ENCODE measurements around the gene RNF157.
"Not testable (repeated sequence)": the region's sequence is repeated elsewhere in the genome, so short reads cannot be mapped to it uniquely, and the experiment has no call there.

Gene RNF157

DNA sequence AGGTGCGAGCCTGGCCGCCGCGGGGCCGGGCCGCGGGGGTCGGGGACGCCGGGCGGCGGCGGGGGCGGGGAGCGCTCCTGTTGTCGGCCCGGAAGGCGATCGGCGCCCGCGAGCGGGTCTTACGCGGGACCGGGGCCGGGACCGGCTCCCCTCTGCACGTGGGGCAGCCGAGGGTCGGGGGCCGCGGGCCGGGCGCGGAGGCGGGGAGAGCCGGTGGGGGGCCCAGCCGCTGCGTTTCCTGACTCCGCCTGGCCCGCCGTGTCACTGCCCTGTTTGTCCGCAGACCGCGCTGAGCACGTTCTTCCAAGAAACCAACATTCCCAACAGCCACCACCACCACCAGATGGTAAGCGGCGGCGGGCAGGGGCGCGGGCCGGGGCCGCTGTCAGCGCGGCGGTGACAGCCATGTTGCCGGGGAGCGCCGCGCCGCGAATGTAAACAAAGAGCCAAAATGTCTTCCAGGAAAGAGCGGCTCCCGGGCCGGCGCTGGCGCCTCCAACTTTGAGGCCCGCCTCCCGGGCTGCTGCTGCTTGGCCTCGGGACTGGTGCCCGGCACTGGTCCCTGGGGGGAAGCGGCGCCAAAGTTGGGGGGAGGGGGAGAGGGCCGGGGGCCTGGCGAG lies 25.4 kb upstream of the RNF157 start:
- Mint-ChIP-seq H3K36me3 (ENCODE audit: low read depth) (peaks cover 37% of the 10 kb centered on the region), H3K4me1 (ENCODE audit: low read depth) (peaks cover 54% of the 10 kb centered on the region), H3K27ac (peak overlapping the region; percentile 87), H3K9me3 (no peaks in the 10 kb centered on the region), H3K4me3 (peak overlapping the region; percentile 94), H3K27me3 (ENCODE audit: low read depth) (no peaks in the 10 kb centered on the region)
- DNase-seq (ENCODE audit: low spot score) = peak; percentile 60

DNA sequence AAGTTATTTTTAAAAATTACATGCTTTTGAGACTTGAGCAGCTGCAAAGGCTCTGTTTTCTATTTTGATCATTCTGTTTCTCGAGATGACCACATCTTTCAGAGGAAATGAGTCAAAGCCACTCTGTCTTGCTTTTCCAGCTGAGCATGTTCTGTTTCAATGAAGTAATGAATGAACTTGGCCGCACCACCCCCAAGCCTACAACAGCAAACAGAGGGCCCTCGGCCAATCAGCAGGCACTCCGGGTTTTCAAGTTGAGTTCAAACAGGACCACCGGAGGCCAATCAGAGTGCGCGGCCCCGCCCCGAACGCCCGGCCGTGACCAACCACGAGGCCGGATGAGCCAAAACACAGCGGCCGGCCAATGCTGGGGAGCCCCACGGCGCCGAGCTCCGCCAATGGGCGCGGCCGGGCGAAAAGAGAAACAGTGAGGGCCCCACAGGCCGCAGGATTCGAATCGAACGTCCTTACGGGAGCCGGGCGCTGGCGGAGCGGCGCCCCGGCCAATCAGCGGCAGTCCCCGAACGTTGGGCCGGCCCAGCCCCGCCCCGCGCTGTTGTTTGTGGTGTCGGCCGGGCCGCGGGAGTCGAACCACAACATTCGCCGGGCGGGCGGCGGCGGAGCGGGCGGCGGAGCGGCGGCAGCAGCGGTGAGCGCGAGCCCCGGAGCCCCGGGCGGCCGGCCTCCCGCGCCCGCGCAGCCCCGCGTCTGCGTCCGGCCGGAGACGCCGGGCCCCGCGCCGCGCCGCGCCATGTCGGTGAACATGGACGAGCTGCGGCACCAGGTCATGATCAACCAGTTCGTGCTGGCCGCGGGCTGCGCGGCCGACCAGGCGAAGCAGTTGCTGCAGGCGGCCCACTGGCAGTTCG lies 24.7 kb upstream of the RNF157 start, which contains the start of gene UBALD2:
Gene UBALD2, plus strand, starts transcription at position 594 of the 869 bp plus-strand sequence. Its CDS starts 158 bp downstream, at position 752.
- peak; percentile 100 for DNase-seq (ENCODE audit: low spot score)
- H3K36me3 Mint-ChIP-seq (ENCODE audit: low read depth) = peaks cover 34% of the 10 kb centered on the region
- H3K4me1 Mint-ChIP-seq (ENCODE audit: low read depth) = peaks cover 52% of the 10 kb centered on the region
- peak within 1 kb of the TSS; percentile 94 for H3K4me3 Mint-ChIP-seq
- H3K9me3 Mint-ChIP-seq = no peaks in the 10 kb centered on the region
- H3K27ac Mint-ChIP-seq = peak within 1 kb of the TSS; percentile 91
- no peaks in the 10 kb centered on the region for H3K27me3 Mint-ChIP-seq (ENCODE audit: low read depth)

DNA sequence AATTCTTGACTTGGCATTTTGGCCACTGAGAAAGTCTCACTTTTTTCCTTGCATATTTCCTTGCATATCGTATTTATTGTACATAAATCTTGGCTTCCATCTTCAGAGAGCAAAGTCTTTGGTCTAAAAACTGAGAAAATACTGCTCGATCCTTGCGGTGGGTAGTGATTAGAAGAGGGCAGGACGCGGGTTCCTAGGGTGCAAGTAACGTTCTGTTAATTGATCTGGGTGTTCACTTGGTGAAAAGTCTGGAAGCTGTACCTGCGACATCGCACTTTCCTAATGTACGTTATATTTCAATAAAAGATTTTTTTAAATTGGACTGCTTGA lies 24.1 kb upstream of the RNF157 start:
- H3K27me3 Mint-ChIP-seq (ENCODE audit: low read depth) = no peaks in the 10 kb centered on the region
- no peaks in the 10 kb centered on the region for H3K9me3 Mint-ChIP-seq
- peaks cover 28% of the 10 kb centered on the region for H3K36me3 Mint-ChIP-seq (ENCODE audit: low read depth)
- H3K4me1 Mint-ChIP-seq (ENCODE audit: low read depth) = peaks cover 49% of the 10 kb centered on the region
- no peak for DNase-seq (ENCODE audit: low spot score)
- peak overlapping the region; percentile 81 for H3K4me3 Mint-ChIP-seq
- peak overlapping the region; percentile 91 for H3K27ac Mint-ChIP-seq

DNA sequence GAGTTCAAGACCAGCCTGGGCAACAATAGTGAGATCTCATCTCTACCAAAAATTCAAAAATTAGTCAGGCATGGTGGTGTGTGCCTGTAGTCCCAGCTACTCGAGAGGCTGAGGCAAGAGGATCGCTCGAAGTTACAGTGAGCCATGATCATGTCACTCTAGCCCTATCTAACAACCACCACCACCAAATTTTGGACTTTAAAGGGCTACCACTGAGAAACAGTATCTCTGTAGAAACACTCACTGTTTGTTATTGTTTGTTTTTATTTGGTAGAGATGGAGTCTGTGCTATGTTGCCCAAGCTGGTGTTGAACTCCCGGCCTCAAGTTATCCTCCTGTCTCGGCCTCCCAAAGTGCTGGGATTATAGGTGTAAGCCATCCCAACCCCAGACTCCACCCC lies 23.6 kb upstream of the RNF157 start:
- peaks cover 23% of the 10 kb centered on the region for H3K36me3 Mint-ChIP-seq (ENCODE audit: low read depth)
- H3K27ac Mint-ChIP-seq = peak overlapping the region; percentile 91
- DNase-seq (ENCODE audit: low spot score) = no peak
- peak overlapping the region; percentile 81 for H3K4me3 Mint-ChIP-seq
- peaks cover 44% of the 10 kb centered on the region for H3K4me1 Mint-ChIP-seq (ENCODE audit: low read depth)
- H3K27me3 Mint-ChIP-seq (ENCODE audit: low read depth) = no peaks in the 10 kb centered on the region
- no peaks in the 10 kb centered on the region for H3K9me3 Mint-ChIP-seq

DNA sequence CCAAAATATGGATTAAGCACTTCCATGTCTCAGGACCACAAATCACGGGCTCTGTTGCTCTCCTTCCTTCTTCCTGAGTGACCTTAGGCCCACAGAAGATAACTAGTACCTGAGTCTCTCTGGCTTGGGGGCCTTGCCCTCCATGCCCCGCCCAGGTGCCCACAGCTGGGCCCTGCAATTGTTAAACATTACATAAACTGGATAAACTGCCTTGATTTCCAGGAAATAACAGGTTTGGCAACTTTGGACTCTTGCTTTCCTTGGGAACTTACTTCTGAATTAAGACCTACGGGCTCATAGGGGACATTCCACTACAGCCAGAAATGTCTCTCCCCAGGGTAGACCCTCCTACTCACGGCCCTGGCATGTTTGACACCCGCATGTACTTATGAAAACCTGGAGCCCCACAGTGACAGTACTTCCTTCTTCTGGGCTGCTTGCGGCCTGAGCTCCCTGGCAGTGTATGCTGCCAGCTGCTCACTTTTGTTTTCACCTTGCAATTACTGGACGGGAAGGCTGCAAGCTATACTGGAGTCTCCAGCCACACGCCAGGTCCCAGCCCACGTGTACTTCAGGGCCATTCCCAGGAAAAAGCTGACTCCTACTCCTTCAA lies 22.5 kb upstream of the RNF157 start:
- H3K9me3 Mint-ChIP-seq = no peaks in the 10 kb centered on the region
- no peaks in the 10 kb centered on the region for H3K27me3 Mint-ChIP-seq (ENCODE audit: low read depth)
- peaks cover 37% of the 10 kb centered on the region for H3K4me1 Mint-ChIP-seq (ENCODE audit: low read depth)
- H3K27ac Mint-ChIP-seq = peak overlapping the region; percentile 91
- H3K36me3 Mint-ChIP-seq (ENCODE audit: low read depth) = peaks cover 15% of the 10 kb centered on the region
- H3K4me3 Mint-ChIP-seq = peak overlapping the region; percentile 81
- no peak for DNase-seq (ENCODE audit: low spot score)

DNA sequence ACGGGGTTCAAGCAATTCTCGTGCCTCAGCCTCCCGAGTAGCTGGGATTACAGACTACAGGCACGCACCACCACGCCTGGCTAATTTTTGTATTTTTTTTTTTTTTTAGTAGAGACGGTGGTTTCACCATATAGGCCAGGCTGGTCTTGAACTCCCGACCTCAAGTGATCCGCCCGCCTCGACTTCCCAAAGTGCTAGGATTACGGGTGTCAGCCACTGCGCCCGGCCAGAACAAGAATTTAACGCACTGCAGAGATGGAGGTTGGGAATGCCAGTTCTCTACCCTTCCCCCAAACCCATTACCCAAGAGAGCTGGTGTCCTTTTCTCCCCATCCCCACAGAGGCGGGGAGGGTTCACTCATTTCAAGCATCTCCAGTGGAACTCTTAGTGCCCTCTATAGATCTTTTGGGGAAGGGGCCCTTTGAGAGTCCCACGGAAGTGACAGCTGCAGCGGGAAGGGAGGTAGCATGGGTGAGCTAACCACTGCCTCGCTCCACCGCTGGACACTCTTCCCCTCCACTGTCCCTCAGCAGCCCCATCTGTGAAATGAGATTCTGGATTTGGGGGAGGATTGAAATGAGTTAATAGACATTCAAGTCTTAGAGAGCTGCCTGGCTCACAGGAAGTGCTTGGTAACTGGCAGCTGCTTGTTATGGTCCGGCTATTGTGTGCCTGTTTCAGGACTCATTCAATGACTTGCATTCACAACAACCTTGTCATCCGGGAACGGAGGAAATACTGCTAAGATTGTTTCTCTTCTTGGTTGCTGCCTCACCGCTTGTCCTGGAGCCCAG lies 21.3 kb upstream of the RNF157 start:
- Mint-ChIP-seq H3K4me1 (ENCODE audit: low read depth) (peaks cover 36% of the 10 kb centered on the region), H3K27ac (peak overlapping the region; percentile 76), H3K27me3 (ENCODE audit: low read depth) (no peaks in the 10 kb centered on the region), H3K9me3 (peaks cover 4% of the 10 kb centered on the region), H3K4me3 (peak overlapping the region; percentile 81), H3K36me3 (ENCODE audit: low read depth) (peaks cover 7% of the 10 kb centered on the region)
- no peak for DNase-seq (ENCODE audit: low spot score)

DNA sequence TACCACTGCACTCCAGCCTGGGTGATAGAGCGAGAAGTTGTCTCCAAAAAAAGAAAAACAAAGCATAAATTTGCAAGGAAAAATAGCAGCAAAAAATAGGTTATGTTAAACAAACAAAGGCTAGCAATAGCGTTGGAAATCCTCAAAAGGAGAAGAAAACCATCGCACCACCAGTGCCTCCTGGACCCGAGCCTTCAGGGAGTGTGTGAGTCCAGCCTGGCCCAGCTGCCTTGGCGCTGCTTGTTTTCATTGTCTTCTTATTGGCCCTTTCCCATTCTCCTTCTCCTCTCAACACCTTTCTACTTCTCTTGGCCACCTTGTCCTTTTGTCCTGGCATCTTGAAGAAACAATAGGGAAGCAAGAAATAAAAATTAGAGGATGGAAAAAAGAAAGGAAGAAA lies 20.4 kb upstream of the RNF157 start:
- H3K4me1 Mint-ChIP-seq (ENCODE audit: low read depth) = peaks cover 41% of the 10 kb centered on the region
- H3K9me3 Mint-ChIP-seq = peaks cover 7% of the 10 kb centered on the region
- no peak for DNase-seq (ENCODE audit: low spot score)
- H3K27me3 Mint-ChIP-seq (ENCODE audit: low read depth) = no peaks in the 10 kb centered on the region
- peaks cover 3% of the 10 kb centered on the region for H3K36me3 Mint-ChIP-seq (ENCODE audit: low read depth)
- H3K4me3 Mint-ChIP-seq = no peak overlapping the region
- peak overlapping the region; percentile 72 for H3K27ac Mint-ChIP-seq

DNA sequence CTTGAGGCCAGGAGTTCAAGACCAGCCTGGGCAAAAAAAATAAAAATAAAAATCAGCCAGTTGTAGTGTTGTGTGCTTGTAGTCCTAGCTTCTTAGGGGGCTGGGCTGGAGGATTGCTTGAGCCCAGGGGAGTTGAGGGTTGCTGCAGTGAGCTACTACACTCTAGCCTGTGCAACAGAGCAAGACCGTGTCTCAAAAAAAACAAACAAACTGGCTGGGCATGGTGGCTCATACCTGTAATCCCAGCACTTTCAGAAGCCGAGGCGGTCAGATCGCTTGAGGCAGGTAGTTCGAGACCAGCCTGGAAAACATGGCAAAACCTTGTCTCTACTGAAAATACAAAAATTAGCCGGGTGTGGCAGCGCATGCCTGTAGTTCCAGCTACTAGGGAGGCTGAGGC lies 19.9 kb upstream of the RNF157 start:
- H3K27ac Mint-ChIP-seq = no peak overlapping the region
- H3K36me3 Mint-ChIP-seq (ENCODE audit: low read depth) = peaks cover 3% of the 10 kb centered on the region

DNA sequence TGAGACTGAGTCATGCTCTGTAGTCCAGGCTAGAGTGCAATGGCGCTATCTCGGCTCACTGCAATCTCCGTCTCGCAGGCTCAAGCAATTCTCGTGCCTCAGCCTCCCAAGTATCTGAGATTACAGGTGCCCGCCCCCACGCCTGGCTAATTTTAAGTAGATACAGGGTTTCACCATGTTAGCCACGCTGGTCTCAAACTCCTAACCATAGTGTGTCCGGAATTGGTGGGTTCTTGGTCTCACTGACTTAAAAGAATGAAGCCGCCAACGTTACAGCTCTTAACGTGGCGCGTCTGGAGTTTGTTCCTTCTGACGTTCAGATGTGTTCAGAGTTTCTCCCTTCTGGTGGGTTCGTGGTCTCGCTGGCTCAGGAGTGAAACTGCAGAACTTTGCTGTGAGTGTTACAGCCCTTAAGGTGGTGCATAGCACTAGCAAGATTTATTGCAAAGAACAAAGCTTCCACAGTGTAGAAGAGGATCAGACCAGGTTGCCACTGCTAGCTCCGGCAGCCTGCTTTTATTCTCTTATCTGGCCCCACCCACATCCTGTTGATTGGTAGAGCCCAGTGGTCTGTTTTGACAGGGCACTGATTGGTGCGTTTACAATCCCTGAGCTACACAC lies 16.2 kb upstream of the RNF157 start:
- H3K27ac Mint-ChIP-seq = peak overlapping the region; percentile 87
- H3K27me3 Mint-ChIP-seq (ENCODE audit: low read depth); DNase-seq (ENCODE audit: low spot score); H3K9me3 Mint-ChIP-seq; H3K36me3 Mint-ChIP-seq (ENCODE audit: low read depth): not testable (repeated sequence)
- H3K4me1 Mint-ChIP-seq (ENCODE audit: low read depth) = peaks cover 41% of the 10 kb centered on the region
- H3K4me3 Mint-ChIP-seq = peak overlapping the region; percentile 54

More for the DNA sequence above, 19.9 kb upstream of the RNF157 start:
- no peaks in the 10 kb centered on the region for H3K27me3 Mint-ChIP-seq (ENCODE audit: low read depth)
- no peak for DNase-seq (ENCODE audit: low spot score)
- peaks cover 46% of the 10 kb centered on the region for H3K4me1 Mint-ChIP-seq (ENCODE audit: low read depth)
- H3K4me3 Mint-ChIP-seq = no peak overlapping the region
- peaks cover 7% of the 10 kb centered on the region for H3K9me3 Mint-ChIP-seq

DNA sequence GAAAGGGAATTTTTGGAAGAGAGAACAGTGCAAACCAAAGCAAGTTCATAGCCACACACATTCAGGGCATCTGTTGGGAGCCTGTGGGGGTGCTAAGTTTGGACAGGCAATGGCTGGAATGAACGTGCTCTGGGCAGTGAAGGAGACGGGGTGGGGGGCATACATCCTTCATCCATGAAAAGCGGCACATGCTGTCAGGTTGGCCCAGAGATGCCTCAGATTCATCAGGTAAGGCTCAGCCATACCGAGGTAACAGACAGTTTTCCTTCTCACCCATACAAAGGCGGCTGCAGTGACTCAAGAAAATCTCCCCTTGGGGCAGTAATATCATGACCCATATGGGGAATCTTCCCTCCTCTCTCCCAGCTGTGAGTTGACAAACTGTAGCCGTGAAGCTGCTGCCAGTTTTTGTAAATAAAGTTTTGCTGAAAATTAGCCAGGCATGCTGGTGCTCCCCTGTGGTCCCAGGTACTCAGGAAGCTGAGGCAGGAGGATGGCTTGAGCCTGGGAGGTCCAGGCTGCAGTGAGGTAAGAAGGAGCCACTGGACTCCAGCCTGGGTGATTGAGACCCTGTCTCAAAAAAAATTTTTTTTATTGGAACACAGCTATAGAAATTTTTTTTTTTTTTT lies 15.6 kb upstream of the RNF157 start:
- Mint-ChIP-seq H3K4me1 (ENCODE audit: low read depth) (peaks cover 44% of the 10 kb centered on the region), H3K27me3 (ENCODE audit: low read depth) (no peaks in the 10 kb centered on the region), H3K4me3 (peak overlapping the region; percentile 28), H3K36me3 (ENCODE audit: low read depth) (peaks cover 3% of the 10 kb centered on the region), H3K27ac (no peak overlapping the region), H3K9me3 (peaks cover 7% of the 10 kb centered on the region)
- DNase-seq (ENCODE audit: low spot score) = no peak

DNA sequence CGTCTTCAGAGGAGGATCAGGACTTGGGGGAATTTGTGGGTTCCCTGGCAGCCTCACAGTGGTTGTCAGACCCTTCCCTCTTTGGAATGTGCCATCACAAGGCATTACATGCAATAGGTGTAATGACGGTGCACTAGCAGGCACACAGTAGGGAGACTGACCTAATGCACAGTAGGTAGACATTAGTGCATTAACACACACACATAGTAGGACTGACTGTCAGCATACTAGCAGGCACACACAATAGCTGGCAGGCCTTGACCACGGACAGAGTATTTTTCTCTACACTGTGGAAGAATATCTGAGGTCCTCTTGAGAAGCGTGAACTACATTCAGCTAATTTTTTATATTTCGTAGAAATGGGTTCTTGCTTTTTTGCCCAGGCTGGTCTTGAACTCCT lies 14.0 kb upstream of the RNF157 start:
- H3K27me3 Mint-ChIP-seq (ENCODE audit: low read depth) = no peaks in the 10 kb centered on the region
- H3K9me3 Mint-ChIP-seq = peaks cover 7% of the 10 kb centered on the region
- no peak for DNase-seq (ENCODE audit: low spot score)
- no peak overlapping the region for H3K4me3 Mint-ChIP-seq
- H3K36me3 Mint-ChIP-seq (ENCODE audit: low read depth) = peaks cover 3% of the 10 kb centered on the region
- H3K27ac Mint-ChIP-seq = peak overlapping the region; percentile 36
- peaks cover 45% of the 10 kb centered on the region for H3K4me1 Mint-ChIP-seq (ENCODE audit: low read depth)

DNA sequence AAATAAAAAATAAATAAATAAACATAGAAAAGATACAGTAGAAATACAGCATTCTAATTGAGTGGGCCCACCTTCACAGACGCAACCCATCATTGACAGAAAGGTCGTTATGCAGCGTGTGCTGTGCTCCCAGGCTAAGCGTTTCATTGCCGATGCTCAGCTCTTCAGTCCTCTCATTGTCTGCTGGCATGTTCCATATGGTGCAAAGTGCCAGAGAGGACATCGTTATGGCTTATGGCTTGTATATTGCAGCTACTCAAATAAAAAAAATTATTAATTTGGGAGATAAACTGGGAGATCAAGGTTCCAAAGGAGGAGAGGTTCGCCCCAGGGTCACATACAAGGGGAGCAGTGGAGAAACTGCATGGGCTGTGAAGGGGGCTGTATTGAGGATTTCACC lies 13.5 kb upstream of the RNF157 start:
- peaks cover 7% of the 10 kb centered on the region for H3K9me3 Mint-ChIP-seq
- peaks cover 3% of the 10 kb centered on the region for H3K36me3 Mint-ChIP-seq (ENCODE audit: low read depth)
- no peak overlapping the region for H3K4me3 Mint-ChIP-seq
- no peak for DNase-seq (ENCODE audit: low spot score)
- no peaks in the 10 kb centered on the region for H3K27me3 Mint-ChIP-seq (ENCODE audit: low read depth)
- H3K4me1 Mint-ChIP-seq (ENCODE audit: low read depth) = peaks cover 48% of the 10 kb centered on the region
- H3K27ac Mint-ChIP-seq = peak overlapping the region; percentile 36
